GM23338 (cell line): ENCODE measurements around the gene KIAA0586. TPM values are rescaled to one million over a fixed set of nuclear protein-coding genes. Genes with fewer than 3 reads are reported as not detected.
"Not testable (repeated sequence)": the region's sequence is repeated elsewhere in the genome, so short reads cannot be mapped to it uniquely, and the experiment has no call there.

Experiments used
- ATAC-seq: fragments of 200-7000 bp; cut with Tn5 transposase; 3 replicates; pipeline ENCODE4 v1.9.1; 2020
- DNase-seq: peaks from one replicate; pipeline ENCODE4 v3.0.0-alpha.2; 2015; ENCODE audit warnings: low spot score
- H2AFZ ChIP-seq: fragments of 200-600 bp; sonication (generic); 2 replicates; pipeline ENCODE4 v1.8.0; 2016; ENCODE audit warnings: antibody characterized with exemption, mild to moderate bottlenecking, moderate library complexity
- H3F3A ChIP-seq: fragments of 200-600 bp; sonication (generic); replicated peaks from 2 replicates; pipeline ENCODE4 v1.8.0; 2017; ENCODE audit warnings: antibody characterized with exemption, mixed run types, low read depth
- H3K27ac ChIP-seq: fragments of 200-600 bp; sonication (generic); 2 replicates; pipeline ENCODE4 v1.6.1; 2016; ENCODE audit warnings: low read depth
- H3K27me3 ChIP-seq: fragments of 200-600 bp; sonication (generic); 2 replicates; pipeline ENCODE4 v1.8.0; 2016; ENCODE audit warnings: mild to moderate bottlenecking, mixed run types, moderate library complexity; ENCODE audit not compliant: insufficient read depth
- H3K36me3 ChIP-seq: fragments of 200-600 bp; sonication (generic); 2 replicates; pipeline ENCODE4 v1.8.0; 2016; ENCODE audit warnings: mild to moderate bottlenecking; ENCODE audit not compliant: insufficient read depth
- H3K4me1 ChIP-seq: fragments of 200-600 bp; sonication (generic); 2 replicates; pipeline ENCODE4 v1.8.0; 2016; ENCODE audit warnings: mild to moderate bottlenecking, moderate library complexity; ENCODE audit not compliant: insufficient read depth
- H3K4me2 ChIP-seq: fragments of 200-600 bp; sonication (generic); 2 replicates; pipeline ENCODE4 v1.7.1; 2017; ENCODE audit warnings: mixed run types
- H3K4me3 ChIP-seq: fragments of 200-600 bp; sonication (generic); 2 replicates; pipeline ENCODE4 v1.6.1; 2016; ENCODE audit warnings: mixed run types
- H3K79me2 ChIP-seq: fragments of 200-600 bp; sonication (generic); replicated peaks from 2 replicates; pipeline ENCODE4 v1.8.0; 2017; ENCODE audit warnings: mild to moderate bottlenecking; ENCODE audit not compliant: insufficient read depth
- H3K9me2 ChIP-seq: fragments of 200-600 bp; sonication (generic); 2 replicates; pipeline ENCODE4 v1.8.0; 2017; ENCODE audit not compliant: insufficient read depth
- H4K20me1 ChIP-seq: fragments of 200-600 bp; sonication (generic); replicated peaks from 2 replicates; pipeline ENCODE4 v1.8.0; 2017; ENCODE audit warnings: mild to moderate bottlenecking; ENCODE audit not compliant: insufficient read depth
- H3K27ac Mint-ChIP-seq: 2 replicates; pipeline ENCODE4 v1.8.0; 2020; ENCODE audit warnings: inconsistent platforms, mild to moderate bottlenecking, moderate library complexity, mixed read lengths
- H3K27me3 Mint-ChIP-seq: 3 replicates; pipeline ENCODE4 v1.8.0; 2022; ENCODE audit warnings: low read depth, mild to moderate bottlenecking, moderate library complexity, mixed read lengths, inconsistent platforms; ENCODE audit not compliant: insufficient read depth, poor library complexity
- H3K36me3 Mint-ChIP-seq: 3 replicates; pipeline ENCODE4 v1.8.0; 2021; ENCODE audit warnings: low read depth, mild to moderate bottlenecking, inconsistent platforms, moderate library complexity, mixed read lengths
- H3K4me1 Mint-ChIP-seq: 3 replicates; pipeline ENCODE4 v1.8.0; 2020; ENCODE audit warnings: mild to moderate bottlenecking, inconsistent platforms, mixed read lengths
- H3K4me3 Mint-ChIP-seq: 3 replicates; pipeline ENCODE4 v1.8.0; 2021; ENCODE audit warnings: moderate library complexity, mild to moderate bottlenecking, inconsistent platforms, mixed read lengths
- H3K9me3 Mint-ChIP-seq: 3 replicates; pipeline ENCODE4 v1.8.0; 2020; ENCODE audit warnings: moderate library complexity, mild to moderate bottlenecking, inconsistent platforms, mixed read lengths
- CREB1 ChIP-seq: fragments of 250-450 bp; sonication (Bioruptor Pico); IDR thresholded peaks from 2 replicates; pipeline ENCODE4 v1.5.0; 2020; ENCODE audit warnings: low read depth, mild to moderate bottlenecking, moderate library complexity
- CTCF ChIP-seq, 2 experiments: fragments of 200-600 bp in 1 of 2; sonication (generic) in 1 of 2; conservative IDR thresholded peaks; 2 replicates each; pipeline versions ENCODE4 v1.5.1 to v1.6.1; 2016 to 2017; ENCODE audit warnings: antibody characterized with exemption in 2 of 2, low read depth in 2 of 2, mild to moderate bottlenecking in 2 of 2, moderate library complexity in 1 of 2
- ETS1 ChIP-seq: IDR thresholded peaks from 2 replicates; pipeline ENCODE4 v1.6.1; 2016; ENCODE audit warnings: antibody characterized with exemption
- EZH2 ChIP-seq: fragments of 200-600 bp; sonication (generic); IDR thresholded peaks from one replicate; pipeline ENCODE4 v1.8.0; 2017; ENCODE audit warnings: antibody characterized with exemption, mild to moderate bottlenecking, low read depth; ENCODE audit not compliant: unreplicated experiment
- EZH2phosphoT487 ChIP-seq: fragments of 200-600 bp; sonication (generic); IDR thresholded peaks from one replicate; pipeline ENCODE4 v1.8.1; 2018; ENCODE audit warnings: antibody characterized with exemption; ENCODE audit not compliant: unreplicated experiment
- JUNB ChIP-seq: IDR thresholded peaks from one replicate; pipeline ENCODE4 v1.6.1; 2016; ENCODE audit warnings: antibody characterized with exemption; ENCODE audit not compliant: unreplicated experiment
- NANOG ChIP-seq: IDR thresholded peaks from 2 replicates; pipeline ENCODE4 v1.6.1; 2016; ENCODE audit warnings: antibody characterized with exemption, borderline replicate concordance
- POLR2AphosphoS5 ChIP-seq: IDR thresholded peaks from 2 replicates; pipeline ENCODE4 v1.6.1; 2016; ENCODE audit warnings: antibody characterized with exemption, low read depth
- REST ChIP-seq: IDR thresholded peaks from one replicate; pipeline ENCODE4 v1.6.1; 2018; ENCODE audit warnings: antibody characterized with exemption; ENCODE audit not compliant: unreplicated experiment
- STAT1 ChIP-seq: IDR thresholded peaks from one replicate; pipeline ENCODE4 v1.6.1; 2016; ENCODE audit warnings: antibody characterized with exemption; ENCODE audit not compliant: unreplicated experiment
- ZNF114 ChIP-seq: fragments of 250-450 bp; sonication (Bioruptor Pico); IDR thresholded peaks from 2 replicates; pipeline ENCODE4 v1.5.0; 2020; ENCODE audit warnings: mild to moderate bottlenecking, moderate library complexity
- polyA plus RNA-seq: library from polyadenylated mRNA; unstranded; fragments of >200 nt; fragmentation: Nextera tagmentation; extraction: Ambion mirVana; gene quantifications from 2 replicates; pipeline ENCODE4 v1.2.1, GENCODE V29; 2016
- total RNA-seq: library from RNA; depleted of rRNA; stranded (reverse); fragments of >200 nt; shearing (Covaris generic); gene quantifications from 2 replicates; pipeline ENCODE4 v1.2.3, GENCODE V29; 2014

The KIAA0586 gene
- total and polyA plus RNA-seq, 2 experiments from 2014 or later: 22.2 to 23.7 TPM

- TF ChIP-seq POLR2AphosphoS5: no peak
- no peak for TF ChIP-seq EZH2phosphoT487
- no peak for TF ChIP-seq NANOG
- no peak for TF ChIP-seq EZH2
- TF ChIP-seq ETS1: no peak
- TF ChIP-seq REST: no peak
- no peak for TF ChIP-seq STAT1
These were observed 159.8 kb downstream of the KIAA0586 start (continued) for GRCh38 chr14:58587271-58587670.

- H3K36me3 Mint-ChIP-seq, H3K36me3 ChIP-seq, ATAC-seq, H3K9me2 ChIP-seq, H3K4me1 Mint-ChIP-seq, H3F3A ChIP-seq, H3K27me3 ChIP-seq, H3K4me3 Mint-ChIP-seq, H3K27me3 Mint-ChIP-seq, DNase-seq, H4K20me1 ChIP-seq, H3K4me1 ChIP-seq, H3K4me2 ChIP-seq, H3K79me2 ChIP-seq, H3K27ac ChIP-seq, H2AFZ ChIP-seq, H3K9me3 Mint-ChIP-seq, H3K4me3 ChIP-seq, H3K27ac Mint-ChIP-seq: not testable (repeated sequence)
These were observed 160.8 kb downstream of the KIAA0586 start for GRCh38 chr14:58588321-58588720.

- Histone ChIP-seq H3K79me2 (no peaks in the 10 kb centered on the region), H2AFZ (no peak overlapping the region), H3K4me1 (peaks cover 10% of the 10 kb centered on the region), H3K4me2 (no peak overlapping the region), H3K4me3 (no peak overlapping the region), H3K27me3 (no peaks in the 10 kb centered on the region), H4K20me1 (no peaks in the 10 kb centered on the region), H3K36me3 (no peaks in the 10 kb centered on the region), H3K9me2 (no peaks in the 10 kb centered on the region), H3F3A (no peaks in the 10 kb centered on the region), H3K27ac (no peak overlapping the region)
- no peak overlapping the region for H3K27ac Mint-ChIP-seq
- peaks cover 3% of the 10 kb centered on the region; the same call in 1 of the 3 replicates for H3K36me3 Mint-ChIP-seq
- DNase-seq: no peak
- no peak overlapping the region for H3K4me3 Mint-ChIP-seq
- H3K4me1 Mint-ChIP-seq: peaks cover 14% of the 10 kb centered on the region
- H3K9me3 Mint-ChIP-seq: peaks cover 3% of the 10 kb centered on the region; the same call in 2 of the 3 replicates
- peaks cover 4% of the 10 kb centered on the region for H3K27me3 Mint-ChIP-seq
- ATAC-seq: no peak
- TF ChIP-seq CTCF (conservative IDR thresholded peaks at IDR 0.05; ENCODE audit: low read depth in 2 of 2) (no peak), ZNF114 (CRISPR knock-in tag) (no peak), REST (no peak), JUNB (no peak), CREB1 (CRISPR knock-in tag) (no peak), EZH2 (no peak), NANOG (no peak)
These were observed 166.5 kb downstream of the KIAA0586 start for GRCh38 chr14:58593977-58594376.
